NCI-H1092 (cell line): ENCODE measurements around the gene ANK2.

Source experiments
- DNase-seq: peaks from one replicate; lab custom pipeline; 2025; lab: John Stamatoyannopoulos, UW

The ANK2 gene

GRCh38 chr4:113344100-113344499 is 294.6 kb downstream of the ANK2 start:
- DNase-seq = no peak

- DNase-seq = no peak
These were observed 297.8 kb downstream of the ANK2 start for GRCh38 chr4:113347245-113347644.

GRCh38 chr4:113349430-113349829 is 300.0 kb downstream of the ANK2 start:
- no peak for DNase-seq

- DNase-seq = no peak
These were observed 301.1 kb downstream of the ANK2 start for GRCh38 chr4:113350576-113350975.

- DNase-seq = no peak
These were observed 306.3 kb downstream of the ANK2 start for GRCh38 chr4:113355550-113356371.

GRCh38 chr4:113356453-113356852 is 307.0 kb downstream of the ANK2 start:
- DNase-seq = no peak

GRCh38 chr4:113358784-113359183 is 309.3 kb downstream of the ANK2 start:
- DNase-seq = no peak

GRCh38 chr4:113365377-113365776 is 315.9 kb downstream of the ANK2 start:
- no peak for DNase-seq

GRCh38 chr4:113368056-113368455 is 318.6 kb downstream of the ANK2 start:
- no peak for DNase-seq

GRCh38 chr4:113371111-113371510 is 321.7 kb downstream of the ANK2 start:
- no peak for DNase-seq

GRCh38 chr4:113375964-113376666 is 326.7 kb downstream of the ANK2 start:
- no peak for DNase-seq

GRCh38 chr4:113378836-113379235 is 329.4 kb downstream of the ANK2 start:
- no peak for DNase-seq

GRCh38 chr4:113382704-113383103 is 333.3 kb downstream of the ANK2 start:
- no peak for DNase-seq

- no peak for DNase-seq
These were observed 333.8 kb downstream of the ANK2 start for GRCh38 chr4:113383111-113383785.

- no peak for DNase-seq
These were observed 335.1 kb downstream of the ANK2 start for GRCh38 chr4:113384600-113384999.

- no peak for DNase-seq
These were observed 335.9 kb downstream of the ANK2 start for GRCh38 chr4:113385281-113385899.

GRCh38 chr4:113389160-113389559 is 339.7 kb downstream of the ANK2 start:
- DNase-seq = no peak

- no peak for DNase-seq
These were observed 341.4 kb downstream of the ANK2 start for GRCh38 chr4:113390850-113391249.

- no peak for DNase-seq
These were observed 344.8 kb downstream of the ANK2 start for GRCh38 chr4:113394108-113394729.

- peak; percentile 68 for DNase-seq
These were observed 345.5 kb downstream of the ANK2 start for GRCh38 chr4:113394730-113395530.

- DNase-seq = no peak
These were observed 347.8 kb downstream of the ANK2 start for GRCh38 chr4:113397114-113397701.
